ENCODE results near the gene CPED1.

The CPED1 gene

GRCh38 chr7:121167971-121168370 lies 179.5 kb downstream of the CPED1 start:
- Histone ChIP-seq H3K36me3 (ENCODE audit: control insufficient read depth in 2 of 2, insufficient read depth in 2 of 2, low read length in 2 of 2) (no peaks in the 10 kb centered on the region), H3K4me3 (ENCODE audit: low read length in 2 of 2) (no peak overlapping the region), H3K9me3 (ENCODE audit: control insufficient read depth in 2 of 2, low read length in 2 of 2) (no peaks in the 10 kb centered on the region), H3K9ac (ENCODE audit: low read depth in 1 of 2, low read length in 2 of 2) (no peak overlapping the region), H3K4me1 (ENCODE audit: control insufficient read depth in 2 of 2, insufficient read depth in 2 of 2, low read length in 2 of 2) (no peaks in the 10 kb centered on the region), H3K27me3 (ENCODE audit: control insufficient read depth in 2 of 2, insufficient read depth in 2 of 2, low read length in 2 of 2) (no peaks in the 10 kb centered on the region), H3K27ac (ENCODE audit: low read depth in 2 of 2, low read length in 2 of 2) (no peak overlapping the region)

GRCh38 chr7:121169469-121169868 lies 181.0 kb downstream of the CPED1 start:
- no peak overlapping the region for H3K4me3 ChIP-seq (ENCODE audit: low read length in 2 of 2)
- H3K36me3 ChIP-seq (ENCODE audit: control insufficient read depth in 2 of 2, insufficient read depth in 2 of 2, low read length in 2 of 2) = no peaks in the 10 kb centered on the region
- no peak overlapping the region for H3K9ac ChIP-seq (ENCODE audit: low read depth in 1 of 2, low read length in 2 of 2)
- H3K27me3 ChIP-seq (ENCODE audit: control insufficient read depth in 2 of 2, insufficient read depth in 2 of 2, low read length in 2 of 2) = no peaks in the 10 kb centered on the region
- no peaks in the 10 kb centered on the region for H3K9me3 ChIP-seq (ENCODE audit: control insufficient read depth in 2 of 2, low read length in 2 of 2)
- H3K27ac ChIP-seq (ENCODE audit: low read depth in 2 of 2, low read length in 2 of 2) = no peak overlapping the region
- no peaks in the 10 kb centered on the region for H3K4me1 ChIP-seq (ENCODE audit: control insufficient read depth in 2 of 2, insufficient read depth in 2 of 2, low read length in 2 of 2)

GRCh38 chr7:121172484-121172883 lies 184.0 kb downstream of the CPED1 start:
- Histone ChIP-seq H3K36me3 (ENCODE audit: control insufficient read depth in 2 of 2, insufficient read depth in 2 of 2, low read length in 2 of 2) (no peaks in the 10 kb centered on the region), H3K27me3 (ENCODE audit: control insufficient read depth in 2 of 2, insufficient read depth in 2 of 2, low read length in 2 of 2) (no peaks in the 10 kb centered on the region), H3K4me3 (ENCODE audit: low read length in 2 of 2) (no peak overlapping the region), H3K9me3 (ENCODE audit: control insufficient read depth in 2 of 2, low read length in 2 of 2) (no peaks in the 10 kb centered on the region), H3K27ac (ENCODE audit: low read depth in 2 of 2, low read length in 2 of 2) (no peak overlapping the region), H3K4me1 (ENCODE audit: control insufficient read depth in 2 of 2, insufficient read depth in 2 of 2, low read length in 2 of 2) (no peaks in the 10 kb centered on the region), H3K9ac (ENCODE audit: low read depth in 1 of 2, low read length in 2 of 2) (no peak overlapping the region)

- Histone ChIP-seq H3K4me1 (ENCODE audit: control insufficient read depth in 2 of 2, insufficient read depth in 2 of 2, low read length in 2 of 2) (no peaks in the 10 kb centered on the region), H3K9ac (ENCODE audit: low read depth in 1 of 2, low read length in 2 of 2) (no peak overlapping the region), H3K36me3 (ENCODE audit: control insufficient read depth in 2 of 2, insufficient read depth in 2 of 2, low read length in 2 of 2) (no peaks in the 10 kb centered on the region), H3K4me3 (ENCODE audit: low read length in 2 of 2) (no peak overlapping the region), H3K9me3 (ENCODE audit: control insufficient read depth in 2 of 2, low read length in 2 of 2) (no peaks in the 10 kb centered on the region), H3K27ac (ENCODE audit: low read depth in 2 of 2, low read length in 2 of 2) (no peak overlapping the region), H3K27me3 (ENCODE audit: control insufficient read depth in 2 of 2, insufficient read depth in 2 of 2, low read length in 2 of 2) (no peaks in the 10 kb centered on the region)
Measured at GRCh38 chr7:121175826-121176225, 187.3 kb downstream of the CPED1 start.

GRCh38 chr7:121178452-121178851 lies 189.9 kb downstream of the CPED1 start:
- Histone ChIP-seq H3K9me3 (ENCODE audit: control insufficient read depth in 2 of 2, low read length in 2 of 2) (no peaks in the 10 kb centered on the region), H3K4me3 (ENCODE audit: low read length in 2 of 2) (no peak overlapping the region), H3K27ac (ENCODE audit: low read depth in 2 of 2, low read length in 2 of 2) (no peak overlapping the region)

GRCh38 chr7:121178869-121179497 lies 190.5 kb downstream of the CPED1 start:
- no peaks in the 10 kb centered on the region for H3K9me3 ChIP-seq (ENCODE audit: control insufficient read depth in 2 of 2, low read length in 2 of 2)
- no peaks in the 10 kb centered on the region for H3K27me3 ChIP-seq (ENCODE audit: control insufficient read depth in 2 of 2, insufficient read depth in 2 of 2, low read length in 2 of 2)
- H3K9ac ChIP-seq (ENCODE audit: low read depth in 1 of 2, low read length in 2 of 2) = no peak overlapping the region
- no peaks in the 10 kb centered on the region for H3K36me3 ChIP-seq (ENCODE audit: control insufficient read depth in 2 of 2, insufficient read depth in 2 of 2, low read length in 2 of 2)
- H3K4me1 ChIP-seq (ENCODE audit: control insufficient read depth in 2 of 2, insufficient read depth in 2 of 2, low read length in 2 of 2) = no peaks in the 10 kb centered on the region
- no peak overlapping the region for H3K27ac ChIP-seq (ENCODE audit: low read depth in 2 of 2, low read length in 2 of 2)
- H3K4me3 ChIP-seq (ENCODE audit: low read length in 2 of 2) = no peak overlapping the region

More at GRCh38 chr7:121178452-121178851, 189.9 kb downstream of the CPED1 start:
- no peaks in the 10 kb centered on the region for H3K27me3 ChIP-seq (ENCODE audit: control insufficient read depth in 2 of 2, insufficient read depth in 2 of 2, low read length in 2 of 2)
- H3K4me1 ChIP-seq (ENCODE audit: control insufficient read depth in 2 of 2, insufficient read depth in 2 of 2, low read length in 2 of 2) = no peaks in the 10 kb centered on the region
- no peaks in the 10 kb centered on the region for H3K36me3 ChIP-seq (ENCODE audit: control insufficient read depth in 2 of 2, insufficient read depth in 2 of 2, low read length in 2 of 2)
- no peak overlapping the region for H3K9ac ChIP-seq (ENCODE audit: low read depth in 1 of 2, low read length in 2 of 2)

GRCh38 chr7:121180436-121181063 lies 192.0 kb downstream of the CPED1 start:
- Histone ChIP-seq H3K4me3 (ENCODE audit: low read length in 2 of 2) (no peak overlapping the region), H3K9ac (ENCODE audit: low read depth in 1 of 2, low read length in 2 of 2) (no peak overlapping the region), H3K36me3 (ENCODE audit: control insufficient read depth in 2 of 2, insufficient read depth in 2 of 2, low read length in 2 of 2) (no peaks in the 10 kb centered on the region), H3K9me3 (ENCODE audit: control insufficient read depth in 2 of 2, low read length in 2 of 2) (no peaks in the 10 kb centered on the region), H3K27me3 (ENCODE audit: control insufficient read depth in 2 of 2, insufficient read depth in 2 of 2, low read length in 2 of 2) (no peaks in the 10 kb centered on the region), H3K4me1 (ENCODE audit: control insufficient read depth in 2 of 2, insufficient read depth in 2 of 2, low read length in 2 of 2) (no peaks in the 10 kb centered on the region), H3K27ac (ENCODE audit: low read depth in 2 of 2, low read length in 2 of 2) (no peak overlapping the region)

GRCh38 chr7:121181357-121181756 lies 192.8 kb downstream of the CPED1 start:
- Histone ChIP-seq H3K9ac (ENCODE audit: low read depth in 1 of 2, low read length in 2 of 2) (no peak overlapping the region), H3K36me3 (ENCODE audit: control insufficient read depth in 2 of 2, insufficient read depth in 2 of 2, low read length in 2 of 2) (no peaks in the 10 kb centered on the region)

GRCh38 chr7:121182281-121182680 lies 193.8 kb downstream of the CPED1 start:
- H3K4me1 ChIP-seq (ENCODE audit: control insufficient read depth in 2 of 2, insufficient read depth in 2 of 2, low read length in 2 of 2) = peaks cover 3% of the 10 kb centered on the region in 2 donors
- no peak overlapping the region for H3K4me3 ChIP-seq (ENCODE audit: low read length in 2 of 2)
- no peaks in the 10 kb centered on the region for H3K9me3 ChIP-seq (ENCODE audit: control insufficient read depth in 2 of 2, low read length in 2 of 2)
- no peaks in the 10 kb centered on the region for H3K27me3 ChIP-seq (ENCODE audit: control insufficient read depth in 2 of 2, insufficient read depth in 2 of 2, low read length in 2 of 2)
- H3K27ac ChIP-seq (ENCODE audit: low read depth in 2 of 2, low read length in 2 of 2) = no peak overlapping the region
- H3K9ac ChIP-seq (ENCODE audit: low read depth in 1 of 2, low read length in 2 of 2) = no peak overlapping the region
- H3K36me3 ChIP-seq (ENCODE audit: control insufficient read depth in 2 of 2, insufficient read depth in 2 of 2, low read length in 2 of 2) = no peaks in the 10 kb centered on the region

More at GRCh38 chr7:121181357-121181756, 192.8 kb downstream of the CPED1 start:
- Histone ChIP-seq H3K27me3 (ENCODE audit: control insufficient read depth in 2 of 2, insufficient read depth in 2 of 2, low read length in 2 of 2) (no peaks in the 10 kb centered on the region), H3K9me3 (ENCODE audit: control insufficient read depth in 2 of 2, low read length in 2 of 2) (no peaks in the 10 kb centered on the region), H3K27ac (ENCODE audit: low read depth in 2 of 2, low read length in 2 of 2) (no peak overlapping the region), H3K4me3 (ENCODE audit: low read length in 2 of 2) (no peak overlapping the region), H3K4me1 (ENCODE audit: control insufficient read depth in 2 of 2, insufficient read depth in 2 of 2, low read length in 2 of 2) (no peaks in the 10 kb centered on the region)

- H3K27ac ChIP-seq (ENCODE audit: low read depth in 2 of 2, low read length in 2 of 2) = no peak overlapping the region
Measured at GRCh38 chr7:121182902-121183301, 194.4 kb downstream of the CPED1 start.

More at GRCh38 chr7:121182902-121183301, 194.4 kb downstream of the CPED1 start:
- H3K36me3 ChIP-seq (ENCODE audit: control insufficient read depth in 2 of 2, insufficient read depth in 2 of 2, low read length in 2 of 2) = no peaks in the 10 kb centered on the region
- no peak overlapping the region for H3K9ac ChIP-seq (ENCODE audit: low read depth in 1 of 2, low read length in 2 of 2)
- peaks cover 4 to 5% of the 10 kb centered on the region in 2 donors for H3K4me1 ChIP-seq (ENCODE audit: control insufficient read depth in 2 of 2, insufficient read depth in 2 of 2, low read length in 2 of 2)
- no peaks in the 10 kb centered on the region for H3K27me3 ChIP-seq (ENCODE audit: control insufficient read depth in 2 of 2, insufficient read depth in 2 of 2, low read length in 2 of 2)
- no peaks in the 10 kb centered on the region for H3K9me3 ChIP-seq (ENCODE audit: control insufficient read depth in 2 of 2, low read length in 2 of 2)
- no peak overlapping the region for H3K4me3 ChIP-seq (ENCODE audit: low read length in 2 of 2)
